ENCODE measurements around the gene WRAP53.

The WRAP53 gene

GRCh38 chr17:7707858-7708750 lies 19.8 kb downstream of the WRAP53 start:
- Histone ChIP-seq H3K9me3 (ENCODE audit: control insufficient read depth, low read length) (no peaks in the 10 kb centered on the region), H3K4me1 (ENCODE audit: control insufficient read depth, insufficient read depth, low read length, poor library complexity, severe bottlenecking) (peaks cover 10% of the 10 kb centered on the region), H3K27ac (ENCODE audit: insufficient read depth, low read length, poor library complexity, severe bottlenecking) (no peak overlapping the region), H3K36me3 (ENCODE audit: control insufficient read depth, insufficient read depth, low read length) (no peaks in the 10 kb centered on the region), H3K27me3 (replicated peaks; ENCODE audit: control insufficient read depth, insufficient read depth, low read length, poor library complexity, severe bottlenecking) (peaks cover 32% of the 10 kb centered on the region), H3K4me3 (ENCODE audit: insufficient read depth, low read depth, low read length, poor library complexity, severe bottlenecking) (no peak overlapping the region)
- DNase-seq: no peak

GRCh38 chr17:7709031-7709430 lies 20.8 kb downstream of the WRAP53 start:
- peaks cover 10% of the 10 kb centered on the region for H3K4me1 ChIP-seq (ENCODE audit: control insufficient read depth, insufficient read depth, low read length, poor library complexity, severe bottlenecking)
- H3K9me3 ChIP-seq (ENCODE audit: control insufficient read depth, low read length): no peaks in the 10 kb centered on the region
- no peak overlapping the region for H3K4me3 ChIP-seq (ENCODE audit: insufficient read depth, low read depth, low read length, poor library complexity, severe bottlenecking)
- no peaks in the 10 kb centered on the region for H3K36me3 ChIP-seq (ENCODE audit: control insufficient read depth, insufficient read depth, low read length)
- peaks cover 32% of the 10 kb centered on the region for H3K27me3 ChIP-seq (replicated peaks; ENCODE audit: control insufficient read depth, insufficient read depth, low read length, poor library complexity, severe bottlenecking)
- H3K27ac ChIP-seq (ENCODE audit: insufficient read depth, low read length, poor library complexity, severe bottlenecking): no peak overlapping the region
- no peak for DNase-seq

- H3K27me3 ChIP-seq (replicated peaks; ENCODE audit: control insufficient read depth, insufficient read depth, low read length, poor library complexity, severe bottlenecking): peaks cover 28% of the 10 kb centered on the region
- H3K9me3 ChIP-seq (ENCODE audit: control insufficient read depth, low read length): no peaks in the 10 kb centered on the region
- DNase-seq: no peak
- peaks cover 3% of the 10 kb centered on the region for H3K4me1 ChIP-seq (ENCODE audit: control insufficient read depth, insufficient read depth, low read length, poor library complexity, severe bottlenecking)
- H3K4me3 ChIP-seq (ENCODE audit: insufficient read depth, low read depth, low read length, poor library complexity, severe bottlenecking): no peak overlapping the region
- no peak overlapping the region for H3K27ac ChIP-seq (ENCODE audit: insufficient read depth, low read length, poor library complexity, severe bottlenecking)
- H3K36me3 ChIP-seq (ENCODE audit: control insufficient read depth, insufficient read depth, low read length): no peaks in the 10 kb centered on the region
These were observed 22.0 kb downstream of the WRAP53 start for GRCh38 chr17:7710301-7710700.

GRCh38 chr17:7711051-7711755 lies 22.9 kb downstream of the WRAP53 start:
- Histone ChIP-seq H3K4me3 (ENCODE audit: insufficient read depth, low read depth, low read length, poor library complexity, severe bottlenecking) (no peak overlapping the region), H3K4me1 (ENCODE audit: control insufficient read depth, insufficient read depth, low read length, poor library complexity, severe bottlenecking) (no peaks in the 10 kb centered on the region), H3K9me3 (ENCODE audit: control insufficient read depth, low read length) (no peaks in the 10 kb centered on the region), H3K27me3 (replicated peaks; ENCODE audit: control insufficient read depth, insufficient read depth, low read length, poor library complexity, severe bottlenecking) (peaks cover 22% of the 10 kb centered on the region), H3K27ac (ENCODE audit: insufficient read depth, low read length, poor library complexity, severe bottlenecking) (no peak overlapping the region), H3K36me3 (ENCODE audit: control insufficient read depth, insufficient read depth, low read length) (no peaks in the 10 kb centered on the region)
- DNase-seq: no peak

GRCh38 chr17:7712111-7712771 lies 24.0 kb downstream of the WRAP53 start:
- no peak overlapping the region for H3K4me3 ChIP-seq (ENCODE audit: insufficient read depth, low read depth, low read length, poor library complexity, severe bottlenecking)
- peaks cover 24% of the 10 kb centered on the region for H3K27me3 ChIP-seq (replicated peaks; ENCODE audit: control insufficient read depth, insufficient read depth, low read length, poor library complexity, severe bottlenecking)
- H3K4me1 ChIP-seq (ENCODE audit: control insufficient read depth, insufficient read depth, low read length, poor library complexity, severe bottlenecking): peaks cover 8% of the 10 kb centered on the region
- H3K27ac ChIP-seq (ENCODE audit: insufficient read depth, low read length, poor library complexity, severe bottlenecking): no peak overlapping the region
- H3K36me3 ChIP-seq (ENCODE audit: control insufficient read depth, insufficient read depth, low read length): no peaks in the 10 kb centered on the region
- no peaks in the 10 kb centered on the region for H3K9me3 ChIP-seq (ENCODE audit: control insufficient read depth, low read length)
- no peak for DNase-seq

- no peak for DNase-seq
- H3K4me3 ChIP-seq (ENCODE audit: insufficient read depth, low read depth, low read length, poor library complexity, severe bottlenecking): no peak overlapping the region
- no peak overlapping the region for H3K27ac ChIP-seq (ENCODE audit: insufficient read depth, low read length, poor library complexity, severe bottlenecking)
- H3K27me3 ChIP-seq (replicated peaks; ENCODE audit: control insufficient read depth, insufficient read depth, low read length, poor library complexity, severe bottlenecking): peaks cover 28% of the 10 kb centered on the region
- H3K4me1 ChIP-seq (ENCODE audit: control insufficient read depth, insufficient read depth, low read length, poor library complexity, severe bottlenecking): peaks cover 18% of the 10 kb centered on the region
- H3K36me3 ChIP-seq (ENCODE audit: control insufficient read depth, insufficient read depth, low read length): no peaks in the 10 kb centered on the region
- no peaks in the 10 kb centered on the region for H3K9me3 ChIP-seq (ENCODE audit: control insufficient read depth, low read length)
These were observed 25.5 kb downstream of the WRAP53 start for GRCh38 chr17:7713782-7714181.

- Histone ChIP-seq H3K4me1 (ENCODE audit: control insufficient read depth, insufficient read depth, low read length, poor library complexity, severe bottlenecking) (peaks cover 18% of the 10 kb centered on the region), H3K36me3 (ENCODE audit: control insufficient read depth, insufficient read depth, low read length) (no peaks in the 10 kb centered on the region), H3K27ac (ENCODE audit: insufficient read depth, low read length, poor library complexity, severe bottlenecking) (no peak overlapping the region), H3K9me3 (ENCODE audit: control insufficient read depth, low read length) (no peaks in the 10 kb centered on the region), H3K27me3 (replicated peaks; ENCODE audit: control insufficient read depth, insufficient read depth, low read length, poor library complexity, severe bottlenecking) (peaks cover 35% of the 10 kb centered on the region), H3K4me3 (ENCODE audit: insufficient read depth, low read depth, low read length, poor library complexity, severe bottlenecking) (no peak overlapping the region)
- DNase-seq: no peak
These were observed 26.7 kb downstream of the WRAP53 start for GRCh38 chr17:7714721-7715594.

- Histone ChIP-seq H3K9me3 (ENCODE audit: control insufficient read depth, low read length) (no peaks in the 10 kb centered on the region), H3K4me3 (ENCODE audit: insufficient read depth, low read depth, low read length, poor library complexity, severe bottlenecking) (no peak overlapping the region), H3K27ac (ENCODE audit: insufficient read depth, low read length, poor library complexity, severe bottlenecking) (no peak overlapping the region), H3K4me1 (ENCODE audit: control insufficient read depth, insufficient read depth, low read length, poor library complexity, severe bottlenecking) (peaks cover 18% of the 10 kb centered on the region), H3K27me3 (replicated peaks; ENCODE audit: control insufficient read depth, insufficient read depth, low read length, poor library complexity, severe bottlenecking) (peaks cover 35% of the 10 kb centered on the region), H3K36me3 (ENCODE audit: control insufficient read depth, insufficient read depth, low read length) (no peaks in the 10 kb centered on the region)
- no peak for DNase-seq
These were observed 27.9 kb downstream of the WRAP53 start for GRCh38 chr17:7715936-7716886.
